ENCODE results near the gene RAG2. TPM values are rescaled to one million over a fixed set of nuclear protein-coding genes. Genes with fewer than 3 reads are reported as not detected.

The RAG2 gene
- total and polyA plus RNA-seq, 2 donors (not counting 3 experiments of a cell fraction or from before 2014, with no cell fraction given): not detected

DNA sequence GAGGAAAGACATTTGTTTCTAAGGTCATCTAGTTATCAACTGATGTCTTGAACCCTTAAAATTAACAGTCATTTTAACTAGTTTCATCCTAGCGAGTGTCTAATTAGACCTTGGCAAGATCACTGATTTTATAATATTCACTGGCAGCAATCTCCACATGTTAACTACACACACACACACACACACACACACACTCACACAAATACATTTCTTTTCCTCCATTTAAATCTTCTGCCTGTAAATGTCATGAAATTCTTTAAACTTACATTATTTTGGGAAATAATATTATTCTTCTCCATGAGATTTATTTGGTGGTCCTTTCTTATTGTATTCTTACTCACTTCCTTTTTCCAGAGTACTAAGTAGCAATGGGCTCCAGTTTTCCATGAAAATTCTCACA is 6.6 kb downstream of the RAG2 start:
- Histone ChIP-seq H3K36me3 (ENCODE audit: control insufficient read depth in 2 of 2, extremely low read depth in 1 of 2, insufficient read depth in 2 of 2, low read length in 2 of 2) (no peaks in the 10 kb centered on the region), H3K27me3 (ENCODE audit: control insufficient read depth in 2 of 2, insufficient read depth in 2 of 2, low read length in 2 of 2) (peaks cover 5 to 24% of the 10 kb centered on the region in 2 experiments), H3K27ac (ENCODE audit: insufficient read depth, low read depth, low read length) (no peak overlapping the region), H3K4me2 (ENCODE audit: insufficient read depth, low read length) (no peak overlapping the region), H3K9me3 (replicated peaks; ENCODE audit: control insufficient read depth, insufficient read depth, low read length) (no peaks in the 10 kb centered on the region), H3K9me1 (replicated peaks; ENCODE audit: control insufficient read depth, extremely low read depth, insufficient read depth, low read length) (no peaks in the 10 kb centered on the region), H3K4me3 (replicated peaks in 1 of 3; ENCODE audit: insufficient read depth in 1 of 3, low read depth in 1 of 3, low read length in 3 of 3) (no peak overlapping the region), H2AFZ (ENCODE audit: low read depth, low read length) (no peak overlapping the region), H3K9ac (replicated peaks; ENCODE audit: extremely low read depth, insufficient read depth, low read length) (no peak overlapping the region), H4K20me1 (replicated peaks; ENCODE audit: control insufficient read depth, extremely low read depth, insufficient read depth, low read length) (no peaks in the 10 kb centered on the region), H3K4me1 (ENCODE audit: control insufficient read depth, extremely low read depth, insufficient read depth, low read length) (peaks cover 5% of the 10 kb centered on the region), H3K79me2 (ENCODE audit: control insufficient read depth, insufficient read depth, low read length) (no peaks in the 10 kb centered on the region)
- BruUV-seq (replicated peaks): no TSS peak
- ChIA-PET CTCF (no interaction called here), POLR2A (no interaction called here)
- intact Hi-C loops (cut with micrococcal nuclease): no loop called here
- FAIRE-seq (no peak), DNase-seq (ENCODE audit: low read depth, low spot score) (no peak)
- TF ChIP-seq, protein P1, sequence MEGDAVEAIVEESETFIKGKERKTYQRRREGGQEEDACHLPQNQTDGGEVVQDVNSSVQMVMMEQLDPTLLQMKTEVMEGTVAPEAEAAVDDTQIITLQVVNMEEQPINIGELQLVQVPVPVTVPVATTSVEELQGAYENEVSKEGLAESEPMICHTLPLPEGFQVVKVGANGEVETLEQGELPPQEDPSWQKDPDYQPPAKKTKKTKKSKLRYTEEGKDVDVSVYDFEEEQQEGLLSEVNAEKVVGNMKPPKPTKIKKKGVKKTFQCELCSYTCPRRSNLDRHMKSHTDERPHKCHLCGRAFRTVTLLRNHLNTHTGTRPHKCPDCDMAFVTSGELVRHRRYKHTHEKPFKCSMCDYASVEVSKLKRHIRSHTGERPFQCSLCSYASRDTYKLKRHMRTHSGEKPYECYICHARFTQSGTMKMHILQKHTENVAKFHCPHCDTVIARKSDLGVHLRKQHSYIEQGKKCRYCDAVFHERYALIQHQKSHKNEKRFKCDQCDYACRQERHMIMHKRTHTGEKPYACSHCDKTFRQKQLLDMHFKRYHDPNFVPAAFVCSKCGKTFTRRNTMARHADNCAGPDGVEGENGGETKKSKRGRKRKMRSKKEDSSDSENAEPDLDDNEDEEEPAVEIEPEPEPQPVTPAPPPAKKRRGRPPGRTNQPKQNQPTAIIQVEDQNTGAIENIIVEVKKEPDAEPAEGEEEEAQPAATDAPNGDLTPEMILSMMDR (IDR thresholded peaks at IDR 0.05; ENCODE audit: extremely low read depth in 1 of 2, insufficient read depth in 1 of 2, low read depth in 1 of 2, low read length in 2 of 2): no peak
- TF ChIP-seq POLR2AphosphoS5 (IDR thresholded peaks at IDR 0.05; ENCODE audit: insufficient read depth, low read depth, low read length) (no peak), MYC (IDR thresholded peaks at IDR 0.05; ENCODE audit: low read depth, low read length) (no peak), EZH2 (IDR thresholded peaks at IDR 0.05; ENCODE audit: borderline replicate concordance, low read depth, low read length, severe bottlenecking) (no peak), GATA2 (IDR thresholded peaks at IDR 0.05; ENCODE audit: insufficient read depth, insufficient read length, low read depth, low read length) (no peak), FOS (IDR thresholded peaks at IDR 0.05; ENCODE audit: borderline replicate concordance, insufficient read depth, low read length) (no peak), POLR2A (IDR thresholded peaks at IDR 0.05; ENCODE audit: low read depth, low read length) (no peak), JUN (IDR thresholded peaks at IDR 0.05; ENCODE audit: borderline replicate concordance, insufficient read depth, insufficient read length, low read depth) (no peak)
- TF ChIP-seq, protein P2, sequence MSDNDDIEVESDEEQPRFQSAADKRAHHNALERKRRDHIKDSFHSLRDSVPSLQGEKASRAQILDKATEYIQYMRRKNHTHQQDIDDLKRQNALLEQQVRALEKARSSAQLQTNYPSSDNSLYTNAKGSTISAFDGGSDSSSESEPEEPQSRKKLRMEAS (IDR thresholded peaks at IDR 0.05; ENCODE audit: insufficient read depth, insufficient read length): no peak
- dilution Hi-C loops (cut with MboI; ENCODE audit: extremely low pct_ligation_motif_present, low sequenced_read_pairs): no loop called here

Data from endothelial cell of umbilical vein (primary cell).